Stimulated activated CD8-positive, alpha-beta memory T cell treated with anti-CD3 and anti-CD28 coated beads, Interleukin-15, amount 100 ng/mL, for 48 hours (primary cell): ENCODE data around the gene PXYLP1.

ENCODE experiments used
- DNase-seq, 2 donors: peaks; one replicate each; pipeline ENCODE4 v3.0.0-alpha.2; 2020; ENCODE audit warnings: low read depth in 2 of 2

PXYLP1 gene

DNA sequence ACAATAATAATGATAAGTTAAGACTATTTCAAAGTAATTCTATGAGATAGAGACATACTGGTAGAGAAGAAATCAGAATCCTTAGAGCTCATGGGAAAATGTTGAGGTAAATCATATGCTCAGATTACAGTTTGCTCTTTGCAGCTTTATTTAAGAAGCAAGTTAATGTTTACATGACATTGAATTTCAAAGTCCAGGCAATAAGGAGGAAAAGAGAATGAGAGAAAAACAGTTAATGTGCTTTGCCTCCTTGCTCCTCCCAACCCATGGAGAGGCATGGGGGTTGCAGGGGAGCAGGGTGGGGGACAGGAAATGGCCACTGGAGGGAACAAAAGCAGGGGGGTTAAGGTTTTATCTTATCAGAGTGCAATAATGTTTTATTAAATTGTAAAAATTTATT is 94.5 kb downstream of the PXYLP1 start:
- no peak for DNase-seq

DNA sequence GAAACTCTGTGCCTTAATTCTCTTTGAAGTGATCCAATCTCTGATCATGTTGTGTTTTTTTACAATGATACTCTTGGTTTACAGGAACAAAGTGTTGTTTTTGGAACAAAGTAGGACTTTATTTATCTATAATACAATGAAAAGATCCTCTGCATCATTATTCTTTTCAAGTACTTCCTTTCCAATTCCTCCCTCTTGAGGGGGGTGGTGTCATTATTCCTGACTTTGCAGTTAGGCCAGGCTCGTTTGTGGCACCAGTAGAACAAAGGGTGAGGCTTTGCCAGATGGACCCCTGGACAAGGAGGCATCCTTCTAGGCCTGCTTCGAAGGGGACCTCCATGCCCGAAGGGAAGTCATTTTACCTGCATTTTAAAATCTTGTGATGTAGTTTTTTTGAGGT is 95.0 kb downstream of the PXYLP1 start:
- no peak for DNase-seq

DNA sequence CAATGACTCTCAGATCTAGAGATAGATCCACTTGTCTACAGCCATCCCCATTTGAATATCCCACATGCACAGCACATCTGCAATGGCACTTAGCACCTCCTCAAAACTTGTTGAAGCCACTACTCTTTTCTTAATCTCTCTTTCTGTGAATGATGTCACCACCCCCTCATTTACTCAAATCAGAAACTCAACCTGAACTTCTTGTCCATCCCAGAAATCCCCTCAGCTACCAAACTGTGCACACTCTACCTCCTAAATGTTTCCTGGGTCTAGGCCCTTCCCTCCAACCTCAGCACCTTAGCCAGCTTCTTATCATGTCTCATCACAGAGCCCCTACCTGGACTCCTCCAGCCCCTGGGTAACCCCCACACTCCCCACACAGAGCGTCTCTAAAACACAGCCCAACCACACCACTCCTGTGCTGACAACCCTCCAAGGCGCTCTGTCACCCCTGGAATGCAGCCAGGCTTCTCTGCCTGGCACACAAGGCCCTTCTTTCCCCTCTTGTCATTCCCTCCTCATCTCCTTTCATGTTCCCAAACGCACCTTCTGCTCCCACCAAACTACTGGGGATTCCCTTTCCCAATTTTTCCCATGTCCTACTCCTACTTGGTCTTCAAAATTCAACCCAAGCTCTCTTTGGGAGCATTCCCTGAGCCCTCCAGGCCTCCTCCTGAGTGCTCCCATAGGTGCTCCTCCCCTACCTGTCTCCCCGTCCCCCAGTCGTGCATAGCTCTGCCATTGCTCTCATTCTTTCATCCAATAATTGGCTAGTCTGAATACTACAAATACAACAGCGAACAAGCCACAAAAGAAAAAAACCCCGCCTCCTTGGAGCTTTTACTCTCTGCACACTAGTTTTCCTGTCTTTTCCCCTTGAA is 96.9 kb downstream of the PXYLP1 start:
- no peak for DNase-seq

DNA sequence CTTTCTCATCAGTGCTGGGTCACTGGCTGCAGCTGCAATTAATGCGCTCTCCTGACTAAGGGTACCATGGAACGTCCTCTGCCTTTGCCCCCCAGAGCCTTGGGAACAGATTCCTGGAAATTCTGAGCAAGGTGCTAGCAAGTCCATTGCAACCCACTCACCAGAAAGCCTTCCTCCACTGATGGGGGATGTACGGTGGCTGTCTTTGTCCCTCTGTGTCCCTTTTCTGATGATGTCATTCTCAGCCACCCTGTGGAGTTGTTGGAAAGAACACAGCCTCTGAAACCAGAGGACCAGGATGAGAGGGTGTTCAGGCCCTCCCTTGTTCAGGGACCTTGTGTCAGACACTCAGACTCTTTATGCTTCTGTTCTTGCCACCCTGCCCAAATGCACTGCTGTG is 98.6 kb downstream of the PXYLP1 start:
- no peak for DNase-seq

DNA sequence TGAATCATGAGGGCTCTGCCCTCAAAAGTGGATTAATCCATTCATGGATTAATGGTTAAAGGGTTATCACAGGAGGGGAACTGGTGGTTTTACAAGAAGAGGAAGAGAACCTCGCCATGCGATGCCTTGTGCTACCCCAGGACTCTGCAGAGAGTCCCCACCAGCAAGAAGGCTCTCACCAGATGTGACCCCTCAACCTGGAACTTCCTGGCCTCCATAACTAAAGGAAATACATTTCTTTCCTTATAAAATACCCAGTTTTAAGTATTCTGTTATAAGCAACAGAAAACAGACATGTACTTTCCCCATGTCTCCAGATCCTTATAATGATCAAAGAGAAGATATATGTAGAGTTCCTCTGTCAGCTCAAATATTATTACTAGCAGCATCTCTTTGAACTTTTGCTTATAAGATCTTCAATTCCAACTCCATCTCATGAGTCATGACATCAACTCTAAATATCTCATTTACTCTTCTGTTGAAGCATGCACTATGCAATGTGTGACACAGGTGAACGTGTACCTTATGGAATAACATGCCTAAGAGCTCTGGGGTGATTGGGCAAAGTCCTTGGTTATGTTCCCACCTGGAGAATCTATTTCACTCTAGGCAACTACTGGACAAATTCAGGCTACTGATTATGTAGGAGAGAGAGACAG is 99.2 kb downstream of the PXYLP1 start:
- no peak for DNase-seq

DNA sequence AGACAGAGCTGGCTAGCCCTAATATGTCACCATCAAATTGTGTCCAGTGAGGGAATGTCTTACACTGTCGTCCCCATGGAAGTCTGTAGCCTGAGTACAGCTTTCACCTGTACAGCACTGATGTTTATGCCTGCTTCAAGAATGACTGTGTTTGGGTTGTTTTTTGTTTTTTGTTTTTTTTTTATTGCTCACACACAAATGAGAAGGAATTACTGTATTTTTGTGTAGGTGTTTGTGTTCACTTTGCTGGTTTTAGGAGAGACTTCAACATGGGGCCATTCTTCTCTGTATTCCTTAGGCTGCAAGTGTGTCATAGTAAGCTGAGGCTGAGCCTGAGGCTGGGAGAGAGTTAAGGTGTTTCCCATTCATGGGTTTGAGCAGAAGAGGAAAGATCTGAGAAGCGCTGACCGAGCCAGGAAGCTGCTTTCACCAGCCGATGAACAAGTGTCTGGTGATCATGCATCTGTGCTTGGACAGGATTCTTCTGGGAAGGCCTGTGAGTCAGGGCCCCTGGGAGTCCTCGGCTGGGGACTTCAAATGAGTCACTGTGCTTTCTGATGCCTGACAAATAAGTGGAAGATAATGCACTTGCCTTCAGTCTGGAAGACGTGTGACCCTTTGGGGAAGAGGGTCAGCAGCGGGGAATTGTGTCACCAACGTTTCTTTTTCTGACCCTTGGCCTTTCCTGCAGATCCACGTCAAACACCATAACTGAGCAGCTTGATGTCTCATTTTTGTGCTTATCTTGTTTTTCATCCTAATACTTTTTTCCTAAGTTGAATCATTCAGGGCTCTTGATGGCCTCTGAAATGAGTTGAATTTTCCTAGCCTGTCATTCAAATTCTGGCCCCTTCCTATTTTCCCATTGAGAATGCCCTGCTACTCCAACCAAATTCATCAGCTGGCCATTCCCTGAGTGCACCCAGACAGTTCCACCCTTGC is 100.0 kb downstream of the PXYLP1 start:
- no peak for DNase-seq

DNA sequence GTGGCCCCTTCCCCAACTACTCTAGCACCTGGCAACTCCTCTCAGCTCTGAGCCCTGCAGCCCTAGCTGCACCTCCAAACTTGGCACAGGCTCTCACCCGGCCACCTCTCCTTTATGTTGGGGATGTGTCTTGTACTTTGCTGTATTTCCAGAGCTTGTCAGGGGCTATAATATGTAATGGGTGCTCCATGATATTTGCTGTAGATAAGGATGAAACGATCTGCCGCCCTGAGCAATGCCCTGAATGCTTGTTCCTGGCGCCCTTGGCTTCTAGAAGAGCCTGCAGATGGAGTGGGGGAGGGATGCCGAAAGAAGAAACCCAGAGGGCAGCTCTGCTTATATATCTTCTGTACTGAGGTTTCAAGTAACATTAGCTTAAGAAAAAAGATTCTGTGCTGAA is 100.8 kb downstream of the PXYLP1 start:
- DNase-seq = no peak

DNA sequence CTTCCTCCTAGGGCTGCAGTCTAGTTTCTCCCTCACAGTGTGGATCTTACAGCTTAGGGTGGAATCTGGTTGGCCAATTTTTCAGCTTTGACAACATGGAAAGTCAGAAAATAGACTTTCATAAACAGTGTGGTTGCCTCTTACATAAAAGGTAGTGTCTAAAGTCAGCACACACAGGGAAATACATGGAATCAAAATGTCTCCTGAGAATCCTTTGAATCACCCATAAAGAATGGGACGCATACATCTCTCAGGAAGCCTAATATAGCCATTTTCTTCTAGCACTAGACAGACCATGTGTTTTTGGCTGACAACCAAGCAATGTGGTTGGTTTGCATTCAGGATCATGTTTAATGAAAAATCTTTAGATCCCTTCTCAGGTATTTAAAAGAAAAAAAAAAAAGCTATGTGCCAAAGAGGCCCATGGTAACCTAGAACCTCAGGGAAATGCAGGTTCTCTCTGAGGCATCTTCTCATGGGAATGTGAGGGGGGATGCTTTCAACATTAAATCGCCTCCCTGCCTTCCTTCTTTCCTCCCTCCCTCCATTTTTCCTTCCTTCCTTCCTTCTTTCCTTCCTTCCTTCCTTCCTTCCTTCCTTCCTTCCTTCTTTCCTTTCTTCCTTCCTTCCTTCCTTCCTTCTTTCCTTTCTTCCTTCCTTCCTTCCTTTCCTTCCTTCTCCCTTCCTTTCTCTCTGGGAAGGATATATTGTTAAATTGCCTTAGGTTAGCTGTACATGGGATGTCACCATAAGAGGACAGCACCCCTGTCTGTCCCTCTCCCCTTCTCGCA is 102.4 kb downstream of the PXYLP1 start:
- no peak for DNase-seq

DNA sequence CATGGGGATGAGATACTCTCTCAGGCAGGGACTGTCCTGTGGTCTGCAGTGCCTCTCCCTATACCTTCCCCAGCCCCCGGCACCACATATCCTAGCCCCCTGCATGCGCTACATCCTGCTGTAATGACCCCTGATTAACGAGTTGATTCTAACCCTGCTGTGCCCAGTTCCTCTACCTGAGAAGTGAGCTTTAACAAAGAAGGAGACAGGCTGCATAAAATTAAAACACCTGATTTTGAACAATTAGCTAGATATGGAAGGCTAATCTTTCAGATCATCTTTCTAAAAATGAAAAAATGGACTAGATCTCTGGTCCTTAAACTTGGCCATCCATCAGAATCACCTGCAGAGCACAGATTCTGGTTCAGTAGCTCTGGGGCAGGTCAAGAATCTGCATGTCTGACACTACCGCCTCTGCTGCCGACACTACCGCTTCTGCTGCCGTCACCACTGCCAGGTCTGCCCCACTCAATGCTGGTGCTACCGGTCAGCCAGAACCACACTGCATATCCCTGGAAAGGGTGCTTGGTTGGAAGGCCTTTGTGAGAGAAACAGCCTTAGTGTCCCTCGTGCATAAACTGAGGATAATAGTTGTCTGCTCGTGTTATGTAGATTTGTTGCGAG is 103.1 kb downstream of the PXYLP1 start:
- DNase-seq = no peak

DNA sequence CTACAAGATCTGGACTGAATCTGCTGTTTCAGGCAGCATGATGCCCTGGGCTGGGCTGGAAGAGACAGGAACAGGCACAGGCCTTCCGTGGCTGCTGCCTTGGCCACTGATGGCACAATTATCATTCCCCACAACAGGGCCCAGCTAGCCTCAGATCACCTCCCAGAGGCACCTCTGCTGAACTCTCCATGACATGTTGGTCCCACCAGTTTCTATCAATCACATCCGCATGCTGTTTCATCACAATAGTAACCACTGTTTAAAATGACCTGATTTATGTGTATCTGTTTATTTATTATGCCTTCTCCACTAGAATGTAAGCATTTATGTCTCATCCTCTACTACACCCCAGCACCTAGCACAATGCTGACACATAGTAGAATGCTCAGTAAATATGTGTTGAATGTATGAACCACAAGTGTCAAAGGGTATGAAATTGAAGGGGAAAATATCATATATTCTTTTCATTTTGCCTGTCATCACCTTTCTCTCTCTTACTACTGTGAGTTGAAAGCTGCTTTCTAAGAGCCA is 104.0 kb downstream of the PXYLP1 start:
- DNase-seq = no peak

DNA sequence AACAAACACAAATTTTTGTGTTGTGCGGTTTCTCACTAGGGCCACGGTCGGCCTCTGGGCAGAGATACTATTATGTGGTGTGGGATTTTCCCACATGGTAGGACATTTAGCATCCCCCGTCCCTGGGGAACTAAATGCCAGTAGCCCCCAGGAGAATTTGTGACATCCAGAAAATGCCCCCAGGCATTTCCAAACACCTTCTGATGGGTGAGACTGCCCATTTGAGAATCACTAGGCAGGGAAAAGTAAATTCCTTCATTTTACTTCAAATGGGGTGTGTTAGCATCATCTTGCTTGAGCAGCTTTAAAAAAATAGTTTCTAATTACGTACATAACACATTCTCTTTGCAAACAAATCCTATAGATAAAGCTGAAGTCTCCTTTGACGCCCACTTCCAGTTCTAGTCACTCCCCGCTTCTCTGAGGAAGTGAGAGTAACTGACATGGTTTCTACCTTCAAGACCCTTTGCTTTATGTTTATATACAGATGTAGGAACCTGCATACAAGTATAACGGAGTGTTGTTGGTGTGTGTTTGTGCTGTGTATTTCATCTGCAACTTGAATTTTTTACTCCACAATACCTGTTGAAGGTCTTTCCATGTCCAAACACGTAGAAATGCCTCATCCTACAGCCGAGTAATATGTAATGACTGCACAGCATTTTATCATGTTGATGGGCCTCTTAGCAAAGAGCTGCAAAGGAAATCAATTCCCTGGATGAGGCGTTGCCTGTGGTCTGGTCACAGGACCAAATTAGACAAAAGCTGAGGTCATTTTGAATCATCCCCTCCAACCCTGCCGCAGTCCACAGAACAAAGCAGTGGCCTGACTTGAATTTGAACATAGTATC is 105.3 kb downstream of the PXYLP1 start:
- DNase-seq = no peak

DNA sequence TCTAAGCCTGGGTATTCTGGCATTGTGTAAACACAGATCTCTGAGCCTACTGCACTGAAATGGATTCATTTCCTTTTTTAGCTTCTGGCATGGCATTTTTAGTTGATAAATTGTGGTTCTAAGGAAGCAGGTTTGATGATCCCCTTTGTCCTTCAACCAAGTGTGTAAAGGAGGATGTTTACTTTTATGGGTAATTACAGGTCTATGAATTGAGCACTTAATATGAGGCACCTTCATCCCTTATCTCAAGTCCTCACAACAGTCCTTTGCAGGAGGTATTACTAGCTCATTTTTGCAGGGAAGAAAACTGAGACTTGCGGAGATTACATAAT is 105.9 kb downstream of the PXYLP1 start:
- DNase-seq = no peak

DNA sequence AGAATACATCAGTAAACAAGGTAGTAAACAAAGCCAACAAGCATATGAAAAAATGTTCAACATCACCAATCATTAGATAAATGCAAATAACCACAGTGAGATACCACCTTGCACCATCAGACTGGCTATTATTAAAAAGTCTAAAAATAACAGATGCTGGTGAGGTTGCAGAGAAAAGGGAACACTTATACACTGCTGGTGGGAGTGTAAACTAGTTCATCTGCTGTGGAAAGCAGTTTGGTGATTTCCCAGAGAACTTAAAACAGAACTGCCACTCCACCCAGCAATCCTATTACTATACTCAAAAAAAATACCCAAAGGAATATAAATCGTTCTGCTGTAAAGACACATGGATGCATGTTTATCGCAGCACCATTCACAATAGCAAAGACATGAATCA is 106.4 kb downstream of the PXYLP1 start:
- DNase-seq = no peak

DNA sequence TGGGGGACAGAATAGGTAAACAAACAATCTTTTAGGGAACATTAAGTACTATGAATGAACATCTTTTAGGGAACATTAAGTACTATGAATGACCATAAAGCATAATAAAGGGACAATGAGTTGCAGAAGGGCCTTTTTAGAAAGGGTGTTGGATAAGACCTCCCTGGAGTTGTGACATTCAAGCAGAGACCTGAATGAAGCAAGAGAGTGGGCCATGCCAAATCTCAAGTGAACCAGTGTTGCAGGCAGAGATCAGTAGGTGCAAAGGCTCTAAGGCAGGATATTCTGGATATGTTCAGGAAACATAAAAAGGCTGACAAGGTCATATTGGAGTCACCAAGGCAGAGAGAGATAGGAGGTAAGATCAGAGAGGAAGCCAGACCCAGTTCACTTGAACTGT is 107.3 kb downstream of the PXYLP1 start:
- no peak for DNase-seq

DNA sequence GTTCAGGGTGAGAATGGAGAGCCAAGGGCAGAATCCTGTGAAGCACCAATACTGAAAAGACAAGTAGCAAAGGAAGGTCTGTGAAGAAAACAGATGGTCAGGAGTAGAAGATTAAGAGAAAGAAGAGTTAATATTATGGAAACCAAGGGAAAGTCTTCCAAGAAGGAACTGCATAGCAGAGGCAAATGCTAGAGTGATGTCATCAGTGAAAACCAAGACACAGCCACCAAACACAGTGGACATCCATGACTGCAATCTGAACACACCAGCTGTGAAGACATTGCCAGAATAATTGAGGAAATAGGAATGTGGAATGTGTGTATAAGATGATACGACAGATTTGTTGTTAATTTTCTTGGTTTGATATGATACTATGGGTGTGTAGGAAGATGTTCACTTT is 109.9 kb downstream of the PXYLP1 start:
- no peak for DNase-seq

DNA sequence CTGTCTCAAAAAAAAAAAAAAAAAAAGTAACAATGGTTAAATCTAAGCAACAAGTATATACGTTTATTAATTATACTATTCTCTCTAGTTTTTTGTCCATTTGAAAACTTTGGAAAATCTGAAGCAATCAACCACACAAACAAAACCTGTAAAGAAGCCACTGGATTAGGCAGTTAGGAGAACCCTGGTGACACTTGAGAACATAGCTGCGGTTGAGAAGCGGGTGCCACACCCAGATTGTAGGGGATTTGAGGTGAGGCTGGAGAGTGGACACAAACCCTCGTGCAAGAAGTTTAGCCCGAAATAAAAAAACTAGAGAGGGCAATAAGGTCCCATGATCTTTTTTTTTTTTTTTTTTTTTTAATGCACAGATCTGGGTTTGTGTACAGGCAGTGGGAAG is 110.8 kb downstream of the PXYLP1 start:
- DNase-seq = no peak

DNA sequence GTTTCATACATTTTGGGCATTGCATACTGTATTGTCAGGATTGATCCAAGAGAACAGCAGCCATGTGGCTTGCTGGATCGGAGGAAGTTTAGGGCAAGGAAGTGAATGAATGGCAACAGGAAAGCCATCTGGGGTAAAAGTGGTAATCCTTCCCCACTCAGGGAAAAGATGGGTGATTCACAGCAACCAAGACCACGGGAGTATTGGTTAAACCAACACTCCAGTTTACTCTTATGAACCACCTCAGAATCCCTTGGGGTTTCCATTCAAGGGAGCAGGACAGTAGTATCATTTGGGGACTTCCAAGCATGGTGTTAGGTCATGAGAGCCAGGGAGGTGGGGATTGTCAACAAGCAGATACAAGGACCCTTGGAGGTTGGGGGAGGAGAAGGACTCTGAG is 111.5 kb downstream of the PXYLP1 start:
- no peak for DNase-seq

DNA sequence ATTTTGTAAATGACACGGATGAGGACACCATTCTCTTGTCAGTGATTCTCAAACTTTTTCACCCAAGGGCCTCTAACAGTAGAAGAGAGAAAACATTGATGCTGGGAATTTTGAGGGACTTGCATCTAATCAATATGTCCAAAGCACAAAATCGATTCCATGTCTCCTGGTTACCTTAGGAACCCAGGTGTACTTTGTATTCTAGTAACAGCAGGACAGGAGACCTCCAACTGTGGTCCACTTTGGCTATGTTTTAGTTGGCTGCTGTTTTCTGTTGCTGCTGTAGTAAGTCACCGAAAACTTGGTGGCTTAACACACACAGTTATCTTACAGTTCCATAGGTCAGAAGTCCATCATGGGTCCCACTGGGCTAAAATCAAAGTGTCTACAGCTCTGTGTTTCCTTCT is 112.2 kb downstream of the PXYLP1 start:
- no peak for DNase-seq
